Uterus (tissue), 2 donors: ENCODE data around the gene SPTB.

Experiments
- CTCF ChIP-seq, 4 experiments: fragments of 200-600 bp in 2 of 4; fragments of 450-650 bp in 2 of 4; sonication (generic) in 2 of 4; IDR thresholded peaks; one replicate each; pipeline ENCODE4 v1.5.1; 2016 to 2019; ENCODE audit warnings: antibody characterized with exemption in 4 of 4, mild to moderate bottlenecking in 2 of 4, moderate library complexity in 1 of 4
- POLR2A ChIP-seq, 2 donors: fragments of 450-650 bp; IDR thresholded peaks; one replicate each; pipeline ENCODE4 v1.6.1; 2016; ENCODE audit warnings: antibody characterized with exemption in 2 of 2, mild to moderate bottlenecking in 1 of 2, moderate library complexity in 1 of 2

- TF ChIP-seq POLR2A (IDR thresholded peaks at IDR 0.05) (no peak), CTCF (IDR thresholded peaks at IDR 0.05) (no peak)
Observed at GRCh38 chr14:64733899-64734298, 145.8 kb downstream of the SPTB start.
